Neural progenitor cell (in vitro differentiated cells): ENCODE measurements around the gene NELL2. TPM values are rescaled to one million over a fixed set of nuclear protein-coding genes. Genes with fewer than 3 reads are reported as not detected.
A peak's percentile ranks its signal among the peaks of the same experiment; 100 is the strongest.
"Not testable (repeated sequence)": the region's sequence is repeated elsewhere in the genome, so short reads cannot be mapped to it uniquely, and the experiment has no call there.

Source experiments
- DNase-seq: peaks from one replicate; pipeline ENCODE4 v3.0.0-alpha.2; 2016; ENCODE audit warnings: low spot score
- H2AFZ ChIP-seq: fragments of 200-600 bp; sonication (generic); replicated peaks from 2 replicates; pipeline ENCODE4 v1.6.1; 2016; ENCODE audit warnings: antibody characterized with exemption
- H3F3A ChIP-seq: fragments of 200-600 bp; sonication (generic); 2 replicates; pipeline ENCODE4 v1.6.1; 2016; ENCODE audit warnings: antibody characterized with exemption, low read depth
- H3K27ac ChIP-seq: fragments of 200-600 bp; sonication (generic); 2 replicates; pipeline ENCODE4 v1.5.1; 2016; ENCODE audit warnings: mild to moderate bottlenecking
- H3K27me3 ChIP-seq: fragments of 200-600 bp; sonication (generic); 2 replicates; pipeline ENCODE4 v1.6.1; 2016; ENCODE audit warnings: mild to moderate bottlenecking, moderate library complexity
- H3K36me3 ChIP-seq: fragments of 200-600 bp; sonication (generic); 2 replicates; pipeline ENCODE4 v1.5.1; 2016
- H3K4me1 ChIP-seq: fragments of 200-600 bp; sonication (generic); 2 replicates; pipeline ENCODE4 v1.6.1; 2016; ENCODE audit warnings: mixed run types
- H3K4me2 ChIP-seq: fragments of 200-600 bp; sonication (generic); 2 replicates; pipeline ENCODE4 v1.6.1; 2016
- H3K4me3 ChIP-seq: fragments of 200-600 bp; sonication (generic); 2 replicates; pipeline ENCODE4 v1.5.1; 2016
- H3K79me2 ChIP-seq: fragments of 200-600 bp; sonication (generic); 2 replicates; pipeline ENCODE4 v1.6.1; 2016; ENCODE audit warnings: low read depth
- H3K9ac ChIP-seq: fragments of 200-600 bp; sonication (generic); 2 replicates; pipeline ENCODE4 v1.6.1; 2016
- H3K9me3 ChIP-seq: fragments of 200-600 bp; sonication (generic); 2 replicates; pipeline ENCODE4 v1.5.1; 2016; ENCODE audit warnings: low read depth
- H4K20me1 ChIP-seq: fragments of 200-600 bp; sonication (generic); 2 replicates; pipeline ENCODE4 v1.6.1; 2016; ENCODE audit warnings: low read depth
- H3K27ac Mint-ChIP-seq: 3 replicates; pipeline ENCODE4 v1.8.0; 2021; ENCODE audit warnings: mixed read lengths
- H3K27me3 Mint-ChIP-seq: 2 replicates; pipeline ENCODE4 v1.8.0; 2022; ENCODE audit warnings: low read depth, mild to moderate bottlenecking, inconsistent platforms, moderate library complexity, mixed read lengths; ENCODE audit not compliant: insufficient read depth
- H3K36me3 Mint-ChIP-seq: 3 replicates; pipeline ENCODE4 v1.8.0; 2021; ENCODE audit warnings: mixed read lengths
- H3K4me1 Mint-ChIP-seq: 3 replicates; pipeline ENCODE4 v1.8.0; 2021; ENCODE audit warnings: mixed read lengths
- H3K4me3 Mint-ChIP-seq: 3 replicates; pipeline ENCODE4 v1.8.0; 2021; ENCODE audit warnings: mild to moderate bottlenecking, moderate library complexity, mixed read lengths
- H3K9me3 Mint-ChIP-seq: 3 replicates; pipeline ENCODE4 v1.8.0; 2020; ENCODE audit warnings: mixed read lengths
- CTCF ChIP-seq: fragments of 200-600 bp; sonication (generic); IDR thresholded peaks from 2 replicates; pipeline ENCODE4 v1.5.1; 2017; ENCODE audit warnings: antibody characterized with exemption, mild to moderate bottlenecking
- EZH2 ChIP-seq: fragments of 200-600 bp; sonication (generic); IDR thresholded peaks from 2 replicates; pipeline ENCODE4 v1.6.1; 2017; ENCODE audit warnings: antibody characterized with exemption, mild to moderate bottlenecking, moderate library complexity
- EZH2phosphoT487 ChIP-seq: fragments of 200-600 bp; sonication (generic); IDR thresholded peaks from 2 replicates; pipeline ENCODE4 v1.6.1; 2017; ENCODE audit warnings: antibody characterized with exemption
- total RNA-seq: library from RNA; depleted of rRNA; stranded (reverse); fragments of >200 nt; gene quantifications from 2 replicates; pipeline ENCODE4 v1.2.3, GENCODE V29; 2015; ENCODE audit warnings: low replicate concordance

The NELL2 gene
- total RNA-seq, 1 donor from 2014 or later = 398 TPM

- H3K9ac ChIP-seq = no peak overlapping the region
- H2AFZ ChIP-seq = no peak overlapping the region
- H3K4me1 ChIP-seq = peaks cover 3% of the 10 kb centered on the region
- peaks cover 40% of the 10 kb centered on the region for H3K79me2 ChIP-seq
- no peak overlapping the region for H3K27ac ChIP-seq
- TF ChIP-seq EZH2phosphoT487 = no peak
- TF ChIP-seq CTCF = no peak
- no peak for TF ChIP-seq EZH2
- no peak for DNase-seq
- peaks cover 30% of the 10 kb centered on the region for H4K20me1 ChIP-seq
- Mint-ChIP-seq H3K27me3 (no peaks in the 10 kb centered on the region), H3K4me3 (no peak overlapping the region), H3K36me3 (peaks cover 15% of the 10 kb centered on the region), H3K27ac (no peak overlapping the region), H3K4me1 (peaks cover 16% of the 10 kb centered on the region), H3K9me3 (peaks cover 3% of the 10 kb centered on the region)
- H3K27me3 ChIP-seq = no peaks in the 10 kb centered on the region
- no peak overlapping the region for H3K4me2 ChIP-seq
- no peaks in the 10 kb centered on the region for H3K36me3 ChIP-seq
- H3K9me3 ChIP-seq = no peaks in the 10 kb centered on the region
- no peaks in the 10 kb centered on the region for H3F3A ChIP-seq
- no peak overlapping the region for H3K4me3 ChIP-seq
These were observed 38.9 kb downstream of the NELL2 start for GRCh38 chr12:44837114-44837755.

- peaks cover 16% of the 10 kb centered on the region for H3K4me1 Mint-ChIP-seq
- H3K27me3 Mint-ChIP-seq = no peaks in the 10 kb centered on the region
- peaks cover 32% of the 10 kb centered on the region for H3K79me2 ChIP-seq
- peaks cover 3% of the 10 kb centered on the region for H3K4me1 ChIP-seq
- no peak overlapping the region for H3K27ac Mint-ChIP-seq
- no peak overlapping the region for H3K4me3 Mint-ChIP-seq
- H3K27me3 ChIP-seq = no peaks in the 10 kb centered on the region
- H3K27ac ChIP-seq = no peak overlapping the region
- DNase-seq = no peak
- TF ChIP-seq EZH2phosphoT487 (no peak), EZH2 (no peak), CTCF (no peak)
- no peaks in the 10 kb centered on the region for H3F3A ChIP-seq
- no peak overlapping the region for H3K9ac ChIP-seq
- H3K36me3 ChIP-seq = no peaks in the 10 kb centered on the region
- H3K4me2 ChIP-seq = no peak overlapping the region
- no peaks in the 10 kb centered on the region for H3K9me3 ChIP-seq
- no peak overlapping the region for H2AFZ ChIP-seq
- peaks cover 16% of the 10 kb centered on the region for H3K36me3 Mint-ChIP-seq
- no peaks in the 10 kb centered on the region for H3K9me3 Mint-ChIP-seq
- H4K20me1 ChIP-seq = peaks cover 30% of the 10 kb centered on the region
- H3K4me3 ChIP-seq = no peak overlapping the region
These were observed 40.3 kb downstream of the NELL2 start for GRCh38 chr12:44835641-44836379.

- H3K27me3 ChIP-seq, H3F3A ChIP-seq, H3K9me3 Mint-ChIP-seq, H3K9me3 ChIP-seq, H3K4me2 ChIP-seq, H2AFZ ChIP-seq, H3K27me3 Mint-ChIP-seq, H3K27ac ChIP-seq, H3K4me1 ChIP-seq, H3K9ac ChIP-seq, H3K36me3 ChIP-seq, H3K4me3 Mint-ChIP-seq, DNase-seq, H3K4me3 ChIP-seq: not testable (repeated sequence)
- H4K20me1 ChIP-seq = peaks cover 30% of the 10 kb centered on the region
- Mint-ChIP-seq H3K27ac (peak overlapping the region; percentile 38), H3K4me1 (peaks cover 16% of the 10 kb centered on the region), H3K36me3 (peaks cover 14% of the 10 kb centered on the region)
- peaks cover 26% of the 10 kb centered on the region for H3K79me2 ChIP-seq
These were observed 41.1 kb downstream of the NELL2 start for GRCh38 chr12:44834996-44835395.

GRCh38 chr12:44833561-44833960 is 42.6 kb downstream of the NELL2 start:
- TF ChIP-seq EZH2 (no peak), EZH2phosphoT487 (no peak), CTCF (no peak)
- Histone ChIP-seq H4K20me1 (peaks cover 30% of the 10 kb centered on the region), H2AFZ (no peak overlapping the region), H3K4me2 (no peak overlapping the region), H3K9ac (no peak overlapping the region), H3K27me3 (no peaks in the 10 kb centered on the region), H3F3A (no peaks in the 10 kb centered on the region), H3K4me1 (peaks cover 3% of the 10 kb centered on the region), H3K36me3 (no peaks in the 10 kb centered on the region), H3K9me3 (no peaks in the 10 kb centered on the region), H3K4me3 (no peak overlapping the region), H3K79me2 (peaks cover 16% of the 10 kb centered on the region), H3K27ac (no peak overlapping the region)
- H3K4me1 Mint-ChIP-seq = peaks cover 16% of the 10 kb centered on the region
- peak; percentile 2 for DNase-seq
- H3K36me3 Mint-ChIP-seq = peaks cover 13% of the 10 kb centered on the region
- no peak overlapping the region for H3K4me3 Mint-ChIP-seq
- no peaks in the 10 kb centered on the region for H3K9me3 Mint-ChIP-seq
- no peak overlapping the region for H3K27ac Mint-ChIP-seq
- H3K27me3 Mint-ChIP-seq = no peaks in the 10 kb centered on the region
